Measurements from ENCODE around the gene SRGAP3.

Gene SRGAP3

GRCh38 chr3:9278085-9278484, 28.6 kb upstream of the SRGAP3 start (continued):
- TF ChIP-seq CSRNP3 (CRISPR knock-in tag; IDR thresholded peaks at IDR 0.05) (no peak), PPARA (CRISPR knock-in tag; IDR thresholded peaks at IDR 0.05; ENCODE audit: borderline replicate concordance) (no peak), ZC3H10 (CRISPR knock-in tag; IDR thresholded peaks at IDR 0.05) (no peak), TSHZ2 (CRISPR knock-in tag; IDR thresholded peaks at IDR 0.05) (no peak), ZFP3 (CRISPR knock-in tag; IDR thresholded peaks at IDR 0.05) (no peak)

- ATAC-seq, result no peak
- no peak for TF ChIP-seq ISL1 (CRISPR knock-in tag; IDR thresholded peaks at IDR 0.05)
Observed at GRCh38 chr3:9276761-9277370, 27.4 kb upstream of the SRGAP3 start.

- TF ChIP-seq ZNF565 (CRISPR knock-in tag; conservative IDR thresholded peaks at IDR 0.05; ENCODE audit: low read depth) (no peak), ZNF70 (CRISPR knock-in tag; IDR thresholded peaks at IDR 0.05) (no peak), ISL1 (CRISPR knock-in tag; IDR thresholded peaks at IDR 0.05) (no peak), TSHZ2 (CRISPR knock-in tag; IDR thresholded peaks at IDR 0.05) (no peak), ESRRG (CRISPR knock-in tag; IDR thresholded peaks at IDR 0.05) (no peak), BACH2 (CRISPR knock-in tag; IDR thresholded peaks at IDR 0.05; ENCODE audit: borderline replicate concordance) (no peak), TOX (CRISPR knock-in tag; IDR thresholded peaks at IDR 0.05; ENCODE audit: borderline replicate concordance) (no peak), PPARA (CRISPR knock-in tag; IDR thresholded peaks at IDR 0.05; ENCODE audit: borderline replicate concordance) (no peak), RARB (CRISPR knock-in tag; IDR thresholded peaks at IDR 0.05) (no peak), ZC3H10 (CRISPR knock-in tag; IDR thresholded peaks at IDR 0.05) (no peak), CSDC2 (CRISPR knock-in tag; IDR thresholded peaks at IDR 0.05) (no peak), OSR1 (CRISPR knock-in tag; IDR thresholded peaks at IDR 0.05) (no peak), ZFP30 (CRISPR knock-in tag; IDR thresholded peaks at IDR 0.05) (no peak), ZNF8 (CRISPR knock-in tag; IDR thresholded peaks at IDR 0.05) (no peak), GLIS3 (CRISPR knock-in tag; IDR thresholded peaks at IDR 0.05) (no peak), CSRNP3 (CRISPR knock-in tag; IDR thresholded peaks at IDR 0.05) (no peak), POU6F1 (CRISPR knock-in tag; IDR thresholded peaks at IDR 0.05; ENCODE audit: borderline replicate concordance, low read depth) (no peak), ARNTL (CRISPR knock-in tag; IDR thresholded peaks at IDR 0.05; ENCODE audit: borderline replicate concordance, low read depth) (no peak), CREB5 (CRISPR knock-in tag; IDR thresholded peaks at IDR 0.05; ENCODE audit: low read depth) (no peak)
- ATAC-seq, result no peak
Observed at GRCh38 chr3:9271903-9272302, 22.5 kb upstream of the SRGAP3 start.
